Loucy (cell line): ENCODE data around the gene BACH2.

Experiments
- H2AFZ ChIP-seq: fragments of 200-600 bp; sonication (generic); 2 replicates; pipeline ENCODE4 v1.6.0; 2016; ENCODE audit warnings: antibody characterized with exemption, mild to moderate bottlenecking, low read length, moderate library complexity
- H3F3A ChIP-seq: fragments of 200-600 bp; 2 replicates; pipeline ENCODE4 v1.6.0; 2016; ENCODE audit warnings: antibody characterized with exemption, low read depth, mild to moderate bottlenecking
- H3K27me3 ChIP-seq: fragments of 200-600 bp; sonication (generic); 2 replicates; pipeline ENCODE4 v1.6.1; 2014; ENCODE audit warnings: low read length, mild to moderate bottlenecking; ENCODE audit not compliant: insufficient read depth, poor library complexity, severe bottlenecking
- H3K36me3 ChIP-seq: fragments of 200-600 bp; sonication (generic); 2 replicates; pipeline ENCODE4 v1.6.1; 2016; ENCODE audit warnings: low read length; ENCODE audit not compliant: insufficient read depth
- H3K4me1 ChIP-seq: fragments of 200-600 bp; sonication (generic); 2 replicates; pipeline ENCODE4 v1.5.1; 2014; ENCODE audit warnings: low read length, mild to moderate bottlenecking; ENCODE audit not compliant: insufficient read depth, poor library complexity, severe bottlenecking
- H3K4me2 ChIP-seq: fragments of 200-600 bp; sonication (generic); 2 replicates; pipeline ENCODE4 v1.6.0; 2014; ENCODE audit warnings: antibody characterized with exemption, low read length, low read depth, mild to moderate bottlenecking; ENCODE audit not compliant: poor library complexity, severe bottlenecking
- H3K4me3 ChIP-seq: fragments of 200-600 bp; sonication (generic); 2 replicates; pipeline ENCODE4 v1.5.1; 2014; ENCODE audit warnings: low read length, mild to moderate bottlenecking, mixed read lengths; ENCODE audit not compliant: poor library complexity, severe bottlenecking
- H3K79me2 ChIP-seq: fragments of 200-600 bp; sonication (generic); 2 replicates; pipeline ENCODE4 v1.6.1; 2014; ENCODE audit warnings: low read length; ENCODE audit not compliant: insufficient read depth
- H3K9ac ChIP-seq: fragments of 200-600 bp; sonication (generic); 2 replicates; pipeline ENCODE4 v1.6.0; 2014; ENCODE audit warnings: mild to moderate bottlenecking, low read depth, low read length, moderate library complexity; ENCODE audit not compliant: poor library complexity, severe bottlenecking
- H3K9me2 ChIP-seq: fragments of 200-600 bp; sonication (generic); replicated peaks from 2 replicates; pipeline ENCODE4 v1.6.1; 2016; ENCODE audit warnings: low read depth, low read length, mixed read lengths
- H3K9me3 ChIP-seq: fragments of 200-600 bp; sonication (generic); 2 replicates; pipeline ENCODE4 v1.6.1; 2014; ENCODE audit warnings: mild to moderate bottlenecking, antibody characterized with exemption, low read length, low read depth; ENCODE audit not compliant: insufficient read depth
- H4K20me1 ChIP-seq: fragments of 200-600 bp; sonication (generic); 2 replicates; pipeline ENCODE4 v1.6.0; 2014; ENCODE audit warnings: antibody characterized with exemption, low read length, mild to moderate bottlenecking; ENCODE audit not compliant: insufficient read depth, poor library complexity, severe bottlenecking
- EZH2phosphoT487 ChIP-seq: fragments of 200-600 bp; IDR thresholded peaks from 2 replicates; pipeline ENCODE4 v1.6.1; 2018; ENCODE audit warnings: antibody characterized with exemption, mild to moderate bottlenecking, moderate library complexity, borderline replicate concordance
- TF ChIP-seq, protein P1 (sequence below): fragments of 200-600 bp; sonication (generic); conservative IDR thresholded peaks from 2 replicates; pipeline ENCODE4 v1.5.1; 2014; ENCODE audit warnings: mild to moderate bottlenecking, antibody characterized with exemption, low read length

BACH2 gene

DNA sequence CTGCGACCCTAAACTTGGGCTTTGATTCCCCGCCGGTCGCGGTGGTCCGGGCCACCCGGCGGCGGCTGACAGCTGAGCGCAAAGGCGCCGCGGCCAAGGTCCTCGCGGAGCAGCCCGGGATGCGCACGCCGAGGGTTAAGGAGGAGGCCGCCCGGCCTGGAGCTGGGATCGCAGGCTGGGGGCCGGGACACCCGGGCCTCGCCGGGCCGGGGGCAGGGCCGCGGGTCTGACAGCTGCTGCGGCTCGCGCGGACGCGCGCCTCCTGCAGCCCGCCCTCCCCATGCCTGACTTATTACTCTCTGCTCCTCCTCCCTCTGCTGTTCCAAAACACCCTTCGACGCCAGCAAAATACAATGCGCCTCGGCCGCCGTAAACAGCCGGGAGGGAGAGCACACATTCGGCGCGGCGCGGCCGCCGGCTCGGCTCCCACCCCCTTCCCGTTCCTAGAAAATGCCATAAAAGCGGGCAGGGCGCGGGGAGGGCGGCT lies 746 bp downstream of the BACH2 start:
- Histone ChIP-seq H3K4me3 (peak overlapping the region; percentile 77), H3K9me3 (no peaks in the 10 kb centered on the region), H4K20me1 (no peaks in the 10 kb centered on the region), H3F3A (no peaks in the 10 kb centered on the region), H3K4me2 (peak overlapping the region; percentile 93), H2AFZ (peak overlapping the region; percentile 58), H3K4me1 (peaks cover 35% of the 10 kb centered on the region), H3K27me3 (no peaks in the 10 kb centered on the region), H3K9me2 (no peaks in the 10 kb centered on the region), H3K36me3 (no peaks in the 10 kb centered on the region), H3K79me2 (peaks cover 52% of the 10 kb centered on the region), H3K9ac (peak overlapping the region; percentile 83)
- no peak for TF ChIP-seq EZH2phosphoT487
- TF ChIP-seq, protein P1, sequence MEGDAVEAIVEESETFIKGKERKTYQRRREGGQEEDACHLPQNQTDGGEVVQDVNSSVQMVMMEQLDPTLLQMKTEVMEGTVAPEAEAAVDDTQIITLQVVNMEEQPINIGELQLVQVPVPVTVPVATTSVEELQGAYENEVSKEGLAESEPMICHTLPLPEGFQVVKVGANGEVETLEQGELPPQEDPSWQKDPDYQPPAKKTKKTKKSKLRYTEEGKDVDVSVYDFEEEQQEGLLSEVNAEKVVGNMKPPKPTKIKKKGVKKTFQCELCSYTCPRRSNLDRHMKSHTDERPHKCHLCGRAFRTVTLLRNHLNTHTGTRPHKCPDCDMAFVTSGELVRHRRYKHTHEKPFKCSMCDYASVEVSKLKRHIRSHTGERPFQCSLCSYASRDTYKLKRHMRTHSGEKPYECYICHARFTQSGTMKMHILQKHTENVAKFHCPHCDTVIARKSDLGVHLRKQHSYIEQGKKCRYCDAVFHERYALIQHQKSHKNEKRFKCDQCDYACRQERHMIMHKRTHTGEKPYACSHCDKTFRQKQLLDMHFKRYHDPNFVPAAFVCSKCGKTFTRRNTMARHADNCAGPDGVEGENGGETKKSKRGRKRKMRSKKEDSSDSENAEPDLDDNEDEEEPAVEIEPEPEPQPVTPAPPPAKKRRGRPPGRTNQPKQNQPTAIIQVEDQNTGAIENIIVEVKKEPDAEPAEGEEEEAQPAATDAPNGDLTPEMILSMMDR: no peak

GRCh38 chr6:90294989-90295853 lies 1.4 kb downstream of the BACH2 start:
- Histone ChIP-seq H3K9me2 (no peaks in the 10 kb centered on the region), H3K4me1 (peaks cover 41% of the 10 kb centered on the region), H3F3A (no peaks in the 10 kb centered on the region), H3K4me3 (peak overlapping the region; percentile 77), H3K36me3 (no peaks in the 10 kb centered on the region), H3K9me3 (no peaks in the 10 kb centered on the region), H3K9ac (peak overlapping the region; percentile 83), H4K20me1 (no peaks in the 10 kb centered on the region), H3K4me2 (peak overlapping the region; percentile 93), H2AFZ (peak overlapping the region; percentile 58), H3K27me3 (no peaks in the 10 kb centered on the region), H3K79me2 (peaks cover 59% of the 10 kb centered on the region)
- TF ChIP-seq, protein P1: peak; percentile 27; the same call in 1 of the 2 replicates
- no peak for TF ChIP-seq EZH2phosphoT487

DNA sequence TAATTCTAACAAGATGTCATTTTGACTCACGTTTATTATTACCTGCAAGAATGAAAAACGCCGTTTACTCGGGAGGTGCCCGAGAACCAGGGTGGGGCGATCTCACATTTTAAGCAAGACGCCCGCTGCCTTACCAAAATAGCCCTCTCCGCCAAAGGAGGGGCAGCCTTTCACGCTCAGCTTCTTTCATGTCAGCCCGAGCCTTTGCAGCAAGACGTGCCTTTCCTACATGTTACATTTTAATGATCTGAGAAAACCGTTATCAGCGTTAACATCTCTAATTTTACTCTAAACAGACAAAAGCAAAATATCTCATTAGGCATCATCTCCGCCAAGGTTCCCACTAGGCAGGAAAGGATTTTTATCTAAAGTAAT lies 2.0 kb downstream of the BACH2 start:
- H3F3A ChIP-seq: no peaks in the 10 kb centered on the region
- peak overlapping the region; percentile 58 for H2AFZ ChIP-seq
- TF ChIP-seq, protein P1: no peak
- no peak for TF ChIP-seq EZH2phosphoT487
- no peaks in the 10 kb centered on the region for H3K9me2 ChIP-seq
- H3K4me2 ChIP-seq: peak overlapping the region; percentile 93
- peak overlapping the region; percentile 83 for H3K9ac ChIP-seq
- no peaks in the 10 kb centered on the region for H4K20me1 ChIP-seq
- no peaks in the 10 kb centered on the region for H3K27me3 ChIP-seq
- no peaks in the 10 kb centered on the region for H3K9me3 ChIP-seq
- H3K4me3 ChIP-seq: peak overlapping the region; percentile 77
- peaks cover 47% of the 10 kb centered on the region for H3K4me1 ChIP-seq
- H3K79me2 ChIP-seq: peaks cover 65% of the 10 kb centered on the region
- no peaks in the 10 kb centered on the region for H3K36me3 ChIP-seq
